Fibroblast of skin of right quadriceps (primary cell): ENCODE data around the gene POFUT2.

Experiments
- DNase-seq: peaks from one replicate; pipeline ENCODE4 v3.0.0-alpha.2; 2013

Gene POFUT2

DNA sequence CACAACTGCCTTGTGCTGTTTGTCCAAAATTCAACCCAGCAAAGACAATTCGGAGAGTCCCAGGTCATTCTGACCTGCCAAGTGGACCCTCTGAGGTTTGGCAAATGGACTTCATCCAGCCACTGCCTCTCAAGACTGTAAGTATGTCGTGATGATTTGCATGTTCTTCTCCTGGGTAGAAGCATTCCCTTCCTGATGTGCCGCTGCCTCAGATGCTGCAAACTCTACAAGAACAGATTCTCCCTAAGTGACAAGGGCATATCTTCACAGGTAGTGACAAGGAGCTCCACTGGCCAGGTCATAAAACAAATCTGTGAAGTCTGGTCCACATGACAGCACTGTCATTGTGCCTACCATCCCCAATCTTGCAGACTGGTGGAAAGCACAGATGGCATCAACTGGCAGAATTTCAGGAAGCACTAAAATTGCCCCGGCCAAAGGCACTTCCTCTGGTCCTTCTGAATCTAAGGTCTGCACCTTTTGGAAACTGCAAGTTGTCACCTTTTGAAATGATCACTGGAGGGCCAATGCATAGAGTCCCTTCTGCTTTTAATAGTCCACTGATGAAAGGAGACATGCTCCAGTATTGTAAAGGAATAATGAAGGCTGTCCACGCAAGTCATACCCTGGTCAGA, 27.4 kb downstream of the POFUT2 start:
- no peak for DNase-seq

DNA sequence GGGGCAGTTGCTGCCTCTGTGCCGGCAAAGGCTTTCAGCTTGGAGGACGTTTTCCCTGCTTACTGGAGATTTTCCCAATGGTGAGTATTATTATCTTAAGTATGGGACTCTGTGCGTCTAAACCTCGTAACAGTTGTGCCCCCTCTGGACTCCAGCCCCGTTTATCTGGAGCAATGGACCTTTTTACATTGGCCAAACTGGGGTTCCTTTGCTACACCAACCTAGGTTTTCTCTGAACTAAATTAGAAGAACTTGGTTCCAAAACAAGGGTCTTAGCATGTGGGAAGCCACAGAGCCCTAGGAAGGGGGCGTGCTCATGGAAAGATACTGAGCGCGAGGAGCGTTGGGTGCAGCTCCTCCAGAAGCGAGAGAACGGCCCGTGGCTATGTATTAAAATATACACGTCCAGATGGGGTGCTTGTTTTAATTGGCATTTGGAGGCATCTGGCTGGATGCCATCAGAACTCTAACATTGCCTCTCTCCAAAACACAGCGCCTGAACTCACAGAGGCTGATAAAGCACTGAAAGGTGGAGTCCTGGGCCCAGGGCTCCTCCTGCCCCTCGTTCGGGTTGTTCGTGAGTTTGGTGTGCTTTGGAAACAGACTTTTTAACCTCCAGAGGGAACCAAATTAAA, 28.4 kb downstream of the POFUT2 start:
- no peak for DNase-seq

DNA sequence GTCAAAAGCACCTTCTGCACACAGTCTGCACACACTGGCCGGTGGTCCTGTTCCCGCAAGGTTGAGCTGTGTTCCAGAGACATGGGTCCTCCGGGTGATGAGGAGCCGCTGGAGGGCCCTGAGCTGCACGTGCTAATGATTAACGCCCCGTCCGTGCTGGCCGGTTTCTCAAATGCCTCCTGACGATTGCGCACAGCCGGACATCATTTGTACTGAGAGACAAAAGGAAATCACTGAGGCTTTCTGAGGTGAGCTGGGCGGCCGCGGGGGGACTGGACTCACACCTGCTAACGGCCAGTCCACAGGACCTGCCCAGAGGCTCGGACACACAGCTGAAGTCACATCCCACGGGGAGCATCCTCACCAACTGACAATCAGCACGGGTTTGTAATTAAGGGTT, 29.2 kb downstream of the POFUT2 start:
- DNase-seq, result no peak

DNA sequence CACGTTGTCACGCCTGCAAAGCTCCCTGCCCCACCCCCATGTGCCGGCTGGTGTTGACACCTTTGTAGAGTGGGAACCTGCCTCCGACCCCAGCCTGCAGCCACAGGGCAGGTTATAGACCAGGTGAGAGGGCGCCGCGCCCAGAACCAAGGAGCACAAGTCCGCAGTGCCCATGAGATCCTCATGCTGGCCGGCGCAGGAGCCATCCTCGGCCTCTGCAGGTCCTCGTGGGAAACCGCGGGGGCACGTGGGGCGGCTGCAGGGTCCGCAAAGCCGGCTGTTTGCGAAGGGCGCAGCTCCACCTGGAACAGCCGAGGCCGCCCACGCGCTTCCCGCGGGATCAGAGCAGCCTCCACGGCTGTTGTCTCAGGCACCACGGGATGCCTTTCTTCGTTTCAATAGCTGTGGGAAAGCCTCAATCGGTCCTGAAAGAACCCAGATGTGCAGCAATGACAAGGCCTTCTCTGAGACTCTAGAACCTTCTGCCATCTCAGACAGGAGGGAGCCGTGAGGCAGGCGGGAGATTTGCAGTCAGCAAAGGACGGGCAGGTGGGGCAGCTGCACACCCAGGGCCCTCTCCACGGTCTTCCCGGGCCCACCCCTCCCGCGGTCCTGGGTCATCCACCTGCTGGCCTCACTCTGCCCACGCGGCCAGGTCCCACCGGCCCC, 29.9 kb downstream of the POFUT2 start:
- no peak for DNase-seq

DNA sequence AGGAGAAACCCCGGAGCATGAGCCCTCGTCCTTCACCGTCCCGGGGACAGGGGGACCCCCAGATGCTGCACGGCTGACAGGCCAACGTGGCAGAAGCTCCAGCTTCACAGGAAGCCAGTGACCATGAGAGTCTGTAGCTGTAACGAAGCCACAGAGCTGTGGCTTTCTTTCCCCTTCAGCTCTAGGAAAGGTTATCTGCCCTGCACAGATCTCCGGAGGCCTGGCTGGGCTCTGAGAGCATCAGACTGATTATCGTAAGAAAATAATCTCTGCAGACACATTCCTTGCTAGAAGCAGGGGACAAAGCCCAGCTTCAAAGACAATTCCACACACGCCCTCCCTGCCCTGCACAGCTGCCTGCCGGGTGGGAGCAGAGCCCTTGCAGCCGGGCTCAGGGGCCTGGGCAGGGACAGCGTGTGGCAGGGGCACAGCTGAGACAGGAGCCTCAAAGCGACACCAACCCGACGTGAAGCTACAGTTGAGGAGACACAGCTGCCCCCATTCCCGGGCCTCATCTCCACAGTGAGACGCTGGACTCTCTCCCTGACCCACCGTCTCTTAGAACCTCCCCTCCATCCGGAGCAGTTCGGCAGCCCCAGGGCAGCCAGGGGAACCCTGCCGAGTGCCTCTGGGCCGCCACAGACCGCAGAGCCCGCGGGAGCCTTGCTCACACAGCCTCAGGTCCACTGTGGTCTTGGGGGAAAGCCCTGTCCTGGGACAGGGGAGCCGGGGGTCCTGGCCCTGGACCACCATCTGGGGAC, 30.6 kb downstream of the POFUT2 start:
- no peak for DNase-seq

DNA sequence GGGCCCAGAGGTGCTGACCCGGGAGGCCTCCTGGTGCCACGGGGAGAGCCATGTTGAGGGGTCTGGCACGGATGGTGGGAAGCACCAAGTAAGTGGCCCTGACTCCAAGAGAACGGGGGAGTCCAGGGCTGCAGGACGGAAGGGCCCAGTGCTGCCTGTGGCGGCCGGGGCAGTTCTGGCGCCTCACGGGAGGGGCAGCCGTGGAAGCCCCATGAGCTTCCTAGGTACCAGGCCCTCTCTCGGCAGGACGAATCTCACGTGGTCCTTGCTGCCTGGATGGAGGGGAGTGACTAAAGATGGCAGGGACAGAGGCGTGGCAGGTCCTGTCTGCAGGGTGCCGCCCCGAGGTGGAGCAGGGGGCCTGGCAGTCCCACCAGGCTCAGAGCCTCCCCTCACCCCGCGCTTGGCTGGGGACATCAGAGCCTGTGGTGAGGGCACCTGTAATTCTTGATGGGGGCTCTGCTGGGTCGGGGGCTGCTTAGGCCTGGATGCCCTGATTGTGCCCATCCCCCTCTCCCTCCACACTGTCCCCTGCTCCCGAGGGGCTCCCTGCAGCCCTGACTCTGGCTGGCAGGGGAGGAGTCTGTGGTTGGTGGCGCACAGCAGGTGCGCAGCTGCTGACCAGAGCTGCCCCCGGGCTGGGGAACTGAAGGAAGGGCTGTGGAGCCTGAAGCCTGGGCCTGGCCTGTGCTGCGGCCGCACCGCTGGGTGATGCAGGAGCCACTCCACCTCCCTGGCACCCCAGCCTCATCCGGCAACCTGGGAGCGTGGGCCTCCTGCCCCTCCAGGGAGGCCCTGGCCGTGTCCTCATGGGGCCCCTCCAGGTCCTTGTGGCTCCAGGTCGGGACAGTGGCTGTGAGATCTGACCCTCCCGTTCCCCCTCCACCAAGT, 31.4 kb downstream of the POFUT2 start:
- no peak for DNase-seq

DNA sequence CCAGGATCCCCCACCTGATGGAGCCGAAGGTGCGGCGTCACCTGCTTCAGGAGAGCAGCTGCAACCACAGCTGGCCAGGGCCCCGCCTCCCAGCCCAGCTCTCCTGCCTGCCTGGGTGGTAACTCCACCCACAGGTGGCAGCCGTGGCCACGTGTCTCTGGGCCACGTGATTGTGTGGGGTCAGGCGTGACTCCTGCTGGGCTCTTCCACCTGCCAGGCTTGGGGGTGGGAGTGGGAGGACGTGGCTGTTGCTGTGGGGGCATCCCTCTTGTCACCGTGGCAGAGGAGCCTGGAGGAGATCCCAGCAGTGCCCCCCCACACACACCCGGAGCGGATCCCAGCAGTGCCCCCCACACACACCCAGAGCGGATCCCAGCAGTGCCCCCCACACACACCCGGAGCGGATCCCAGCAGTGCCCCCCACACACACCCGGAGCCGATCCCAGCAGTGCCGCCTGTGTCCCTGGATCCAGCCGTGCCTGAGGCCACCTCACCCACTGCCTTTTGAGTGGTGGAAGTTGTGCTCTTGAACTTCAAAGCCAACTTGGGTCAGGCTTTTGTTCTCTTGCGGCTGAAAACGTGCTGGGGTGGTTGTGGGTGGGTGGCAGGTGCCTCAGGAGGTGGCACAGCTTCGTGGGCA, 32.2 kb downstream of the POFUT2 start:
- DNase-seq, result no peak

DNA sequence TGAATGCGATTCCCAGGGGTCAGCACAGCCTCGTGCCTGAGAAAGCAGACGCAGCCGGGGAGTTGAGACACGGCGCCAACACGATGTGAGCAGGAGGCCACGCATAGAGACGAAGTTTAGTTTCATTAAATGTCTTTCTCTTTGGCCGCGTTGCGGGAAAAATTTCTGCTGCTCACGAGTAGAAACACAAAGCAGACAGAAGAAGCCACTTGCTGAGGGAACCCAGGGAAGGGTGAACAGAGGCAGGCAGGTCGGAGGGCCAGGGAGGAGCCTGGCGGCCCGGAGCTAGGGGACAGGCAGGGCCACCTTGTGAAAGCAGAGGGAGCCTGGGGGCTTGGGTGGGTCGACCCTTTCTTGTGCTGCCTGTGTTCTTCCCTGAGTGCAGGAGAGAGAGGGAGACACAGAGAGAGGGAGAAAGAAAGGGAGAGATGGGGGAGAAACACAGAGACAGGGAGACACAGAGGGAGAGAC, 33.2 kb downstream of the POFUT2 start:
- no peak for DNase-seq

DNA sequence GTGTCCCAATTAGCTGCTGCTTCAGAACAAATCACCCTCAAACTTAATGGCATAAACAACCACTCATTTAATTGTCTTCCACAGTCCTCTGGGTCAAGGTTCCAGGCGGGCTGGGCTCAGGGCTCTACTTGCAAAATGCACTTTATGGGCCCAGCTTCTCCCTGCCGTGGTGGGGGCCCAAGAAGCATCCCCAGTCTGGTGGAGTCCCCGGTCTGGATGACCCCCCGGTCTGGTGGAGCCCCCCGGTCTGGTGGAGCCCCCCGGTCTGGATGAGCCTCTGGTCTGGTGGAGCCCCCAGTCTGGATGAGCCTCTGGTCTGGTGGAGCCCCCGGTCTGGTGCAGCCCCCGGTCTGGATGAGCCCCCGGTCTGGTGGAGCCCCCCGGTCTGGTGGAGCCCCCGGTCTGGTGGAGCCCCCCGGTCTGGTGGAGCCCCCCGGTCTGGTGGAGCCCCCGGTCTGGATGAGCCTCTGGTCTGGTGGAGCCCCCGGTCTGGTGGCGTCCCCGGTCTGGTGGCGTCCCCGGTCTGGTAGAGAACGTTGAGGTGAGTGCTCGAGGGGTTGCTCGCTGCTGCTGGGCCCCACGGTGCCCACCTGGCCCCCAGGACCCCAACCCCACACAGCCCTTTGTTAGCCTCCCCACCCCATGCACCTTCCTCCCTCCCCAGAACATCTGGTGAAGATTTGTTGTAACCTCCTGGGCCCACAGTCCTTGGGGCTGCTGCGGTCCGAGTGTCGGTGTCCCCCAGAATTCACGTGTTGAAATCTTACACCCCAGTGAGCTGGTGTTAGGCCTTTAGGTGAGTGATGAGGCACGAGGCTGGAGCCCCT, 33.8 kb downstream of the POFUT2 start:
- DNase-seq, result no peak

DNA sequence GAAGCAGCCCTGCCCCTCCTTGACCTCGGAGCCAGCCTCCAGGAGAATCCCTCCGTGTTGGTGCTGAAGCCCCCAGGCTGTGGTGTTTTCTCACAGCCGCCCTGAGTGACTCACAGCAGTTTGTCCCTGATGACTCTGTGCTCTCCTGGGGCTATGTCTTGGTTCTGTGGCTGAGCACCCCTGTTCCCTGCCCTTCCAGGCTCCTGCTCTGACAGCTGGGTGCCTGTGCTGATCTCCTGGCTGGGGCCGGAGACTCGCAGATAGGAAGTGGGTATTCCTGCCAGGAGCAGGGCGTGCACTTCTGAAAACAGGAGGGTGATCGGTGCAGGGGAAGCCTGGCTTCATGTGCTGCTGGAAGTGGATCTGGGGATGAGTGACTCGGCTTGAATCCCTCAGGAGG, 34.5 kb downstream of the POFUT2 start:
- DNase-seq, result peak; percentile 28

DNA sequence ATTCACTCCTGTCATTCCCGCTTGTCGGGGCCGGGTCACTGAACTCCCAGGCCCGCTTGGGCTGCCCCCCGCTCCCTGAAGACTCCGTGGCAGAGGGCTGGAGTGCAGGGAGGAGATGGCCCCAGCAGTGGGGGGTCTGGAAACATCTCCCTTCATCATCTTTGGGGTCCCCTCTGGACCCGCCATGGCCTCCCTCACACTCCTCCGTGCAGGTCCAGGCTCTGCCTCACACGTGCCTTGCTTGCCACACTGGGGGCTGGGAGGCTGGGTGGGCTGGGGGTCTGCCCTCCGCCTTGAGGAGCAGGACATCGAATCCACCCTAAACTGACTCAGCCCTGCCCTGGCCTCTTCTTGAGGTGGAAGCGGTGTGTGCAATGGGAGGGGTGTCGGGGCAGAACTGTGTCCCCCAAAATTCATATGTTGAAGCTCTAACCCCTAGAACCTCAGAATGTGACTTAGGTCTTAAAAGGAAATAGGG, 35.2 kb downstream of the POFUT2 start:
- no peak for DNase-seq

DNA sequence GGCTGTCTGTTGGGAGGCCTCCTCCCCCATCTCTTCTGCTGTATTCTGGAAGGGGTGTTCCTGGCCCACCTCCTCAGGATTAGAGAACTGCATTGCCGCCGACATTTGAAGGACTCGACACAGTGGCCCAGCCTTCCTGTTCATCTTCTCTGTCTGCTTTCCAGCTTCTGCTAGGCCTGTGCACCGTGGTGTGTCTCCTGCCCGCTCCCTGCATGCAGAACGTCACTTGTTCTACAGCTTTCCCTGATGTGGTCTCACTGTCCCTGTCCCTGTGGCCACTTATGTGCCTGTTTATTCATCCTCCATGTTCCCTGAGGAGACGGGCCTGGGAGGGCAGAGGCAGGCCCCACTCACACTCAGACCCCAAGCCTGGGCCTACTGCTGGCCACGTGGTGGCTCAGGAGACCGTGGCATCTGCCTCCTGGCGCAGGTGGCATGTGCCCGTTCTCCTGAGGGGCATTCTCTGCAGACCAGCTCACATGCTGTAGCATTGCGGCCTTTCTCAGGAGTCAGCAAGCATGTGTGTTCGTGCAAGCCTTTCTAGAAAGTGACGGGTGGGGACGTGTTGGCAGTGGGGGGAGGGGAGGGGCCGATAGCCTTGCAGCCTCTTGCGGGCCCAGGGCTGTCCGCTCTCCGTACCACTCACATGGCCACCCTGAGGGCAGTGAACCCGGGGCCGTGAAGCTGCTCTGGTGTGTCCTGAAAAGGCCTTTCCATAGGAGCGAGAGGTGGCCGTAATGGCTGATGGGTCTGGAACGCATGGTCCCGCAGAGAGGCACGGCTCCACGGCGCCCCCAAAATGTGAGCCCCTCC, 35.9 kb downstream of the POFUT2 start:
- no peak for DNase-seq

DNA sequence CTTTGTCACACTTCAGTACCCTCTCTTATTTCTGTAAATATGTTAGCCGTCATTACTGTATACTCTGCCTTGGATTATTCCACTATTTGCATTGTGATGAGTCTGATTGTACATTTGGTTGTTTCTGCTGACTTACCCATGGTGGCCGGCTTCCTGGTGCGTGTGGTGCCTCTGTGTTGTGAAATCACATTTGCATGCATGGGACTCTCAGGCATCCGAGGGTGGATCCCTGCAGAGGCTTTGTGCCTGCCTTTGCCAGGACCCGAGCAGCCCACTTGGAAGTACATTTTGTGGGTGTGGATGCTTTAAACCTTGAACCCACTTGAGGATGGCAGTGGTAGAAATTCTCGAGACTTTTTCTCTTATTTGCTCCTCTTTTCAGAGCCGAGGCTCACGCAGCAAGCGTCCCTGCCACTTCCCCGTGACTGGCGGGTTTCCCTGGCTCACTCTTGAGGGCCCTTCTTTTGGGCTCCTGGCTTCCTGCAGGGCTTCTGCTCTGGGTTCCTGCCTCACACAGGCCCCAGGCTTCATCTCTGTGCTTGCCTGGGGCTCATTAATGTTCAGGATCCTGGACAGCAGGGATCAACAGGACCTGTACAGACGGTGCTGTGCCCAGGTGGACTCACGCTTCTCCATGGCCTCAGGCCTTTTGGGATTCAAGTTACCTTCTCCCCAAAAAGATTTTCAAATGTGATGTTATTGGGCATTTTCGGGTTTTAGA, 36.6 kb downstream of the POFUT2 start:
- no peak for DNase-seq

DNA sequence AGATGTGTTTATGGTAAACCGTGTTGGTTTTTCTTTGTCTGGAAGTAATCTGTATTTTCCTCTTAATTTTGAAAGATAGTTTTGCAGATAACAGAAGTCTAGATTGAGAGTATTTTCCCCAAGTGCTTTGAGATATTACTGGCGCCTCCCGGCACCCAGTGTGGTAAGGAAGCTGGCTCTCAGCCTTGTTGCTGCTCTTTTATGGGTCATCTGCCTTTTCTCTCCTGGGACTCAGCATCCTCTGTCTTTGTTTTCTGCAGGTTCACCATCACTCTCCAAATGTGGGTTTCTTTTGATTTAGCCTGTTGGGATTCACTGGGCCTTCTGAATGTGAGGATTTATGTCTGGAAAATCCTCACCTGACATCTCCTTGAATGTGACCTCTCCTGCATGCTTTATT, 37.4 kb downstream of the POFUT2 start:
- no peak for DNase-seq

DNA sequence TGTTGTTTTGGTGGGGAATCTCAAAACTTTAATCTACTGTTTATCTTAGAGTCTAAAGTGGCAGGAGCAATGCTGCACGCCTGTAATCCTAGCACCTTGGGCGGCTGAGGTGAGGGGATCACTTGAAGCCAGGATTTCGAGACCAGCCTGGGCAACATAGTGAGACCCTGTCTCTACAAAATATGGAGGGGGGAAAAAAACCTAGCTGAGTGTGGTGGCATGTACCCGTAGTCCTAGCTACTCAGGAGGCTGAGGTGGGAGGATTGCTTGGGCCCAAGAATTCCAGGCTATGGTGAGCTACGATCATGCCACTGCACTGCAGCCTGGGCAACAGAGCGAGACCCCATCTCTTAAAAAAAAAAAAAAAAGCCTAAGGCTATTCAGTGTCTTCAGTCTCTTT, 38.1 kb downstream of the POFUT2 start:
- no peak for DNase-seq

DNA sequence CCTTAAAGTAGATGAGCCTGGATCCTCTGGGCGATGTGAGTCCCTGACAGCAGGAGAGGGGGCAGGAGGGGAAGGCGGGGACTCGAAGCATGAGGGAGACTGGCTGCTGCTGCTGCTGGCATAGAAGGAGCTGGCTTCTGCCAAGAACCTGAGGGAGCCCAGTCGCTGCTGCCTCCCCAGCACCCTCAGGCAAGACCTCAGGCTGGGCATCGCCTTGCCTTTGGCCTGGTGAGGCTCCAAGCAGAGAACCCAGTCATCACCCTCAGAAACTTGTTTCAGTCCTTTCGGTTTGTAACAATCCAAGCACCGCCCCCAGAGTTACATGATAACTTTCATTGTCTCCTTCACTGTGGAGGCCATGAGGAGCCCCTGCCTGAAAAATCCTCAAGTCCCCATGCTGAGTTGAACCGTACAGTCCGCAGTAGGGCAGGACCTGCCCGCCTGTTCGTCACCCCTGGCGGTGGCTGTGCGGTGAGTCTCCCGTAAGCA, 38.8 kb downstream of the POFUT2 start:
- peak; percentile 6 for DNase-seq

DNA sequence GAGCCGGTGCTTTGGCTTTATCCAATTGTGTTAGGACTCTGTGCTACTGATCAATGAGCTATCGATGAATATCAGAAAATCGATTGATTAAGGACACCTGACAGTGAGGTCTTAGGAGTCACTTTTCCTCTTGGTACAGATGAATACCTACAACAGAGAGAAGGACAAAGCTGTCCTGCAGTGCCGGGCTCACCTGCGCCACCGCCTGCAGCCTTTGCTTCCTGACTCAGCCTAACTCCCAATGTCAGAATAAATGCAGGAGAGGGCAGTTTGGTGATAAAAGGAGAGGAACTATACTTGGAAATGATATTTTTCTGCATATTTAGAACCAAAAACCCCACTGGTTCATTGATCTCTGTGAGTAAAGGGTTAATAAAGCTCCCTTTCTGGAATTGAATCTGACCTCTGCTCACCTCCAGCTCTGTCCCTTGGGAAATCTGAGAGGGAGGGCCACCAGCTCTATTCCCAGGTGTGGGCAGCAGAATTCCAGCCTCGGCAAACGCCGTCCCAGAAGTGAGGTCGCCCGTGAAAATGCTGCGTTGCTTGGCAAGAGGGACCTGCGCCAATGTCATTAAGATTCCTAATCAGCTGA, 39.3 kb downstream of the POFUT2 start:
- no peak for DNase-seq

DNA sequence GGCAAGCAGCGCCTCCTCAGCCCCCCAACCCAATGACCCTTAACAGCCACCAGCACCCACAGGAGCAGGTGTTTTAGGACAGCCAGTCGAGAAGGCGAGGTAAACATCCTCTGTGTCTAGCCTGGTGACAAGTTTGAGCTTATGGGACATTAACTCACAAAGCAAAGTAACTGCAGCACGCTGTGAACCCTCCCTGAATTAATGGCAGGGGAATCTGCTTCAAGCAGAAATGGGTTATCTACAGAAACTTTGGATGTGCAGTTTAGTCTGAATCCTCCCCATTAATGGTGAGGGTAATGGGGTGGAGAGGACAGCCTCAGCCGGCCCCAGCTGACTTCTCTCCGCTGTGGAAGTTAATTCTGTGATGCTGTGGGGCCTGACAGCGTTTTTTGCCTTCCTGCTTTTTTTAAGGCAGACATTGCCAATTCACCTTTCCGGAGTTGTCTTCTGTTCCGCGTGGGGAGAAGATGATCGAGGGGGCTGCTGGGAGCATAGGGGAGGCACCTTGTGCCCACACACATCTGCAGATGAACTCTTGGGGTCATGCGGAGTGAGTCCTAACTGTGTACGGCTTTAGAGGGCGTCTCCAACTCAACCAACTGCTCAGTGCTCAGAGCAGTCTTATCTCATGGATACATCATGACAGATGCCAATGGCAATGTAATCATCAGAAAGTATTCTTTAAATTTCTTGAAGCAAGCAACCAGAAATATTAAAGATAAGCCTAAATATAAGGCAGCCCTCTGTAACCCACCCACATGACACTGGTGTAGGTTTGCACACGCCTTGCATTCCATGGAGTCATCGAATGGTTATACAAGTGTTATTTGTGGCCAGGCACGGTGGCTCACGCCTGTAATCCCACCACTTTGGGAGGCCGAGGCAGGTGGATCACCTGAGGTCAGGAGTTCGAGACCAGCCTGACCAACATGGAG, 41.0 kb downstream of the POFUT2 start:
- no peak for DNase-seq
